Stimulated activated CD8-positive, alpha-beta memory T cell treated with anti-CD3 and anti-CD28 coated beads, Interleukin-12 subunit alpha, Interleukin-12 subunit beta, amount 100 ng/mL, for 24 hours (primary cell): ENCODE results near the gene MRPS10.
"Not testable (repeated sequence)": the region's sequence is repeated elsewhere in the genome, so short reads cannot be mapped to it uniquely, and the experiment has no call there.

Experiments
- DNase-seq: peaks from one replicate; pipeline ENCODE4 v3.0.0-alpha.2; 2020; ENCODE audit errors: extremely low read depth

MRPS10 gene

GRCh38 chr6:42239333-42239732 lies 21.7 kb upstream of the MRPS10 start:
- no peak for DNase-seq

DNA sequence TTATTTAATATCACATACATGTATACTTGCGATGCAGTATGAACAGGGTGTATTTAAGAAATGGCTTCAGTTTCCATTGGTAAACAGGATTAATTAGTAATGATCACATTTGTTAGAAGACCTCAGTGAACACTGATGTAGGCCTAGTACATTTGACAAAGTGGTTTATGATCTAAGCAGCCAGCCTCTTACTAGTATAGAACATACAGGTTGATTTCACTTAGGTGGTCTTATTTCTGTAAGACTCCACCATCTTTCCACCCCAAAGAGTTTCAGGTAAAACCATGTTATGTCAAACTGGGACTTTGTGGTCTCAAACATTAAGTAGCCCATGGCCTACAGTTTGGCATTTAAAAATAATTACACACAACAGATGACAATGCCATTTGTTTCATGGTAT lies 20.2 kb upstream of the MRPS10 start:
- DNase-seq: no peak

- no peak for DNase-seq
Observed at GRCh38 chr6:42236682-42237473, 19.2 kb upstream of the MRPS10 start.

DNA sequence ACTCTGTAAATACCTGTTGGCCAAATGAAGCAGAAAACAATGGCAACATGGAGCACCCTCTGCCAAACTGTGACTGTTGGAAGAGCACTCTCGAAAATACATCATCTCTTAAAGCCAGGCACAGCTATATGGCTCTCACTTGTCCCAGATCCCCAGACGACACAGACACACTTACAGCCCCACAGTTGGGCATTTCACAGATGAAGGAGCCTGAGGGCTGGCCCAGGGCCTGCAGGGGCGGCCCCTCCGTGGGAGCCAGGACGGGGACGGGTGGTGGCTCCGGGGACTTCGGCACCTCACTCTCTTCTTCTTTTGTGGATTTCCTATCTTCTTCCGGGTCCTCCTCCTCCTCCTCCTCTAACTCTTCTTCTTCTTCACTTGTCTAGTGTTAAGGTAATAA lies 18.4 kb upstream of the MRPS10 start:
- no peak for DNase-seq

DNA sequence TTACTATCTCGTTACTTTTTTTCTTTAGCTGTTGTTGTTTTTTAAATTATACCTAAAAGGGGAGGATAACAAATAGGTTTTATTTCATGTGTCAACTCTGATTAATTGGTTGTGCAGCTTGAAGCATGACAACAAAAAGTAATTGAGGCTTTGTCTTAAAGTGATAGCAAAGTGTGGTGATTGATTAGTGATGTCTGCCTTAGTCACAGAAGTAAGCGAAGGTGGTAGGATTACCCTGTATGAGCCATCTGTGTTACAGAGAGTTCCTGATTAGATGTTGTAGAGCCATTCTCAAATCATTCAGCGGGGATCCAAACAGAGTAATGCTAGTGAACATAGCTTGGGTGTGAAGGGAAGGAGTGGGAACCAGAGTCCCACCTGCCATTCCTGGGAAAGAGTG lies 14.4 kb upstream of the MRPS10 start:
- no peak for DNase-seq

GRCh38 chr6:42230345-42231321 lies 13.0 kb upstream of the MRPS10 start:
- no peak for DNase-seq

- DNase-seq: no peak
Observed at GRCh38 chr6:42229506-42230119, 12.0 kb upstream of the MRPS10 start.

GRCh38 chr6:42228305-42228704 lies 10.6 kb upstream of the MRPS10 start:
- DNase-seq: no peak

- DNase-seq: no peak
Observed at GRCh38 chr6:42227173-42227850, 9.7 kb upstream of the MRPS10 start.

DNA sequence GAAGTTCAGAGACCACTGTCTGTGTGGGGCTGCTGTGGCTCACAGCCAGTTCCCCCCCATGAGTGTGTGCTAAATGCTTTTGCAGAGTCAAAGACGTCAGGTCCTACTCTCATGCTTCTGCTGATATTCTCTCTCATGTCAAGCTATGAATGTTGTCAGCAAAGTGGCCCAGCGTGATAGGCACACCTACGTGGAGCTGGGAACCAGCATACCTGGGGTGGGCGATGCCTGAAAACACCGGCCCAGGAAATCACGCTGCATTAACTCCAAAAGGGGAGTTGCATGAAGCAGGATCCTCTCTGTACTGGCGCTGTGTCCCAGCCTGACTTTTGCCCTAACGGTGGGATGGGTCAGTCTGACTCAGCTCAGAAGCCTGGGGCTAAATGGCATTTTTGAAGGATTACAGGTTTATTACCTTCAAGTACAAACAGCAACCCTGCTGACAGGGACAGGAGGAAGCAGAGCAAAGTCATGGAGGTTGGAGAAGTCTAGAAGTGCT lies 9.0 kb upstream of the MRPS10 start:
- no peak for DNase-seq

- no peak for DNase-seq
Observed at GRCh38 chr6:42226161-42226611, 8.5 kb upstream of the MRPS10 start.

DNA sequence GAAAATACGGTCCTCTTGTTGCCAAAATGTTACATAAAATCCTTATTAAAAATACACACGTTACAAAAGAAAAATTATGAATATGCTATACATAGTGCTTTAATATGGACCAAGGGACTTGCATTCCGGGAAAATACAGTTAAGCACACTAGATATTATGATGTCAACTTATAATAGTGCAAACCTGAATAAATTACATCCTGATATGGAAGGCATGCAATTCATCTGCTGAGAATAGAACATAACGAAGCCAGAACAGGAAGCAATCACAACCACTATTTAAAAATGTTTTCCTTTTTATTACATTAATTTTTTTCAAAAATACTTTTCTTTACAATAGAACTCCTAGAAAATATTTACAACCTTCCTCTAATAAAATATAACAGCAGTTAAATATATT lies 7.8 kb upstream of the MRPS10 start:
- DNase-seq: no peak

GRCh38 chr6:42225029-42225339 lies 7.3 kb upstream of the MRPS10 start:
- DNase-seq: no peak

GRCh38 chr6:42224222-42225028 lies 6.8 kb upstream of the MRPS10 start:
- DNase-seq: no peak

- DNase-seq: no peak
Observed at GRCh38 chr6:42222448-42222847, 4.8 kb upstream of the MRPS10 start.

- no peak for DNase-seq
Observed at GRCh38 chr6:42221546-42221945, 3.9 kb upstream of the MRPS10 start.

- no peak for DNase-seq
Observed at GRCh38 chr6:42220807-42221206, 3.1 kb upstream of the MRPS10 start.

DNA sequence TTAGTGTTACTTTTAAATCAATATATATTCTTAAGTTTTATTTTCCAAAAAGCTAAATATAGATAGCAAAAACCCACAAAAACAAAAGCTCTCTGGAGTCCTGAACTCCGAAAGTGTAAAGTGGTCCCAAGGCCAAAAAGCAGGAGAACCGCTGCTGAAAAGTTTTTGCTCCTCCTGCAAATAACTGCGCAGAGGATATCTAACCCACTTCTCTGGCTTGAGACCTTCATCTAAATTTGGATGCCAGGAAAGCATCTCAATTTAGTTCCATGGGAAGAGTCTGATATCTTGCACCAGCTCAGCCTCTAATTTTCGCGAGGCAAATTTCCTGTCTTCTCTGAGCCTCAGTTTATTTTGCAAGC lies 523 bp downstream of the MRPS10 start:
- no peak for DNase-seq

GRCh38 chr6:42216495-42216894 lies 1.2 kb downstream of the MRPS10 start:
- not testable (repeated sequence) for DNase-seq

GRCh38 chr6:42212442-42212841 lies 5.2 kb downstream of the MRPS10 start:
- DNase-seq: no peak

DNA sequence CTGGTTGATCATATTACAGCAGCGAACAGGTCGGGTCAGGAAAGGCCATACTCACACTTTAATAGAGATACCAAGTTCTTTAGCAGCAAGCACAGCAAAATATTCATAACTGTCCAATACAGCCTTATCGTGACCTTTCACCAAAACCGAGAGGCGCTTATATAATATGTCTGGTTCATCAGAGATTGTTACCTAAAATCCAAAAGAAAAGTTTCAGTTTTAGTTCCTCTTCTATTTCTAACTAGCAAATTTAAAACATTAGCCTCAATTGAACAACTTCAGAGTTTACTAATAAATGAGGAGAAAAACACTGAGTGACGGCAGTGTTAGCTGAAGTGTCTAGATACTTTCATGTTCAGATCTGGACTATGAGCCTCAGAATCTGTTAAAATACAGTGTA lies 5.9 kb downstream of the MRPS10 start:
- no peak for DNase-seq
